HL-60 (cell line): Measurements from ENCODE around the gene LUZP1.

Experiments used
- DNase-seq, 2 experiments: peaks; one replicate each; pipeline ENCODE4 v3.0.0-alpha.2; 2010 to 2020; ENCODE audit warnings: low read depth in 1 of 2, low spot score in 1 of 2
- H3K27ac ChIP-seq: fragments of 250-450 bp; sonication (Bioruptor Pico); replicated peaks from 2 replicates; pipeline ENCODE4 v1.5.1; 2020; ENCODE audit warnings: mild to moderate bottlenecking, moderate library complexity
- H3K27me3 ChIP-seq: fragments of 250-450 bp; sonication (Bioruptor Pico); 2 replicates; pipeline ENCODE4 v1.5.1; 2021; ENCODE audit warnings: mild to moderate bottlenecking, moderate library complexity; ENCODE audit not compliant: insufficient read depth, poor library complexity, severe bottlenecking
- H3K4me3 ChIP-seq: replicated peaks from 2 replicates; pipeline ENCODE4 v1.5.1; 2011; ENCODE audit warnings: mild to moderate bottlenecking, control low read depth, low read length; ENCODE audit not compliant: insufficient read depth
- CTCF ChIP-seq: IDR thresholded peaks from one replicate; pipeline ENCODE4 v1.5.1; 2011; ENCODE audit warnings: low read length, control low read depth, inconsistent platforms; ENCODE audit not compliant: insufficient read depth
- GABPA ChIP-seq: IDR thresholded peaks from 2 replicates; pipeline ENCODE4 v1.6.1; 2012; ENCODE audit warnings: low read depth
- POLR2AphosphoS5 ChIP-seq: IDR thresholded peaks from 2 replicates; pipeline ENCODE4 v1.6.1; 2012; ENCODE audit warnings: low read depth
- REST ChIP-seq: IDR thresholded peaks from 2 replicates; pipeline ENCODE4 v1.6.1; 2012; ENCODE audit warnings: low read depth; ENCODE audit not compliant: insufficient replicate concordance
- SPI1 ChIP-seq: IDR thresholded peaks from 2 replicates; pipeline ENCODE4 v1.6.1; 2012; ENCODE audit warnings: low read depth, mild to moderate bottlenecking, borderline replicate concordance

LUZP1 gene

GRCh38 chr1:23124259-23125026, 44.2 kb downstream of the LUZP1 start:
- no peak overlapping the region for H3K4me3 ChIP-seq
- no peaks in the 10 kb centered on the region for H3K27me3 ChIP-seq
- no peak for DNase-seq
- no peak overlapping the region for H3K27ac ChIP-seq
- TF ChIP-seq POLR2AphosphoS5 (no peak), GABPA (no peak), SPI1 (no peak), CTCF (no peak), REST (no peak)

- TF ChIP-seq GABPA (no peak), SPI1 (no peak), POLR2AphosphoS5 (no peak), REST (no peak), CTCF (no peak)
- H3K27ac ChIP-seq: no peak overlapping the region
- no peak overlapping the region for H3K4me3 ChIP-seq
- DNase-seq: no peak
- H3K27me3 ChIP-seq: no peaks in the 10 kb centered on the region
Observed at GRCh38 chr1:23123528-23123927, 45.1 kb downstream of the LUZP1 start.

GRCh38 chr1:23122796-23123195, 45.9 kb downstream of the LUZP1 start:
- no peaks in the 10 kb centered on the region for H3K27me3 ChIP-seq
- TF ChIP-seq SPI1: no peak
- no peak for TF ChIP-seq GABPA
- TF ChIP-seq POLR2AphosphoS5: no peak
- no peak for TF ChIP-seq REST
- no peak for TF ChIP-seq CTCF
- no peak for DNase-seq
- no peak overlapping the region for H3K4me3 ChIP-seq
- no peak overlapping the region for H3K27ac ChIP-seq
